B cell (primary cell): Measurements from ENCODE around the gene CTXND2.

Source experiments
- EZH2 ChIP-seq: IDR thresholded peaks from 2 replicates; pipeline ENCODE4 v1.6.1; 2012; ENCODE audit warnings: borderline replicate concordance, low read depth, mild to moderate bottlenecking, moderate library complexity, low read length; ENCODE audit not compliant: insufficient read depth, poor library complexity, severe bottlenecking
- TF ChIP-seq, protein P1 (sequence below): fragments of 200-600 bp; IDR thresholded peaks from one replicate; pipeline ENCODE4 v1.8.0; 2022; ENCODE audit warnings: antibody characterized with exemption, mild to moderate bottlenecking

DNA sequence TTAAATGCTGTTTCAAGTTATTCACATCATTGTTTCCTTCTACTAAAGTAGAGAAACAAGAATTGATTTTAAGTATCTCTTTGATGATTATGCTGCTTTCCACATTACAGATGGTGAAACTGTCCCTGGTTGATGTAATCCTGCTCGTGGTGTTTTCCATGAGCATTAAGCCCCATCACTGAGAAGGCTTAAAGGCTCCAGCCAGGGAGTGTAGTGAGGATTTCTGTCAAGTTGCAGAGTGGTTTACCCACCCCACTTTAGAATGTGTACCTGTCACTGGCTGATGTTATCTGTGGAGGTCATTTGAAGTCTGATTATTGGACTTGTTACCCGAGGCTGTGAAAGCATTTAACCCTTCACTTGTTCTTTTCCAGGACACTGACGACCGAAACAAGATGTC is 74.8 kb downstream of the CTXND2 start:
- TF ChIP-seq, protein P1, sequence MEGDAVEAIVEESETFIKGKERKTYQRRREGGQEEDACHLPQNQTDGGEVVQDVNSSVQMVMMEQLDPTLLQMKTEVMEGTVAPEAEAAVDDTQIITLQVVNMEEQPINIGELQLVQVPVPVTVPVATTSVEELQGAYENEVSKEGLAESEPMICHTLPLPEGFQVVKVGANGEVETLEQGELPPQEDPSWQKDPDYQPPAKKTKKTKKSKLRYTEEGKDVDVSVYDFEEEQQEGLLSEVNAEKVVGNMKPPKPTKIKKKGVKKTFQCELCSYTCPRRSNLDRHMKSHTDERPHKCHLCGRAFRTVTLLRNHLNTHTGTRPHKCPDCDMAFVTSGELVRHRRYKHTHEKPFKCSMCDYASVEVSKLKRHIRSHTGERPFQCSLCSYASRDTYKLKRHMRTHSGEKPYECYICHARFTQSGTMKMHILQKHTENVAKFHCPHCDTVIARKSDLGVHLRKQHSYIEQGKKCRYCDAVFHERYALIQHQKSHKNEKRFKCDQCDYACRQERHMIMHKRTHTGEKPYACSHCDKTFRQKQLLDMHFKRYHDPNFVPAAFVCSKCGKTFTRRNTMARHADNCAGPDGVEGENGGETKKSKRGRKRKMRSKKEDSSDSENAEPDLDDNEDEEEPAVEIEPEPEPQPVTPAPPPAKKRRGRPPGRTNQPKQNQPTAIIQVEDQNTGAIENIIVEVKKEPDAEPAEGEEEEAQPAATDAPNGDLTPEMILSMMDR: no peak
- TF ChIP-seq EZH2: no peak
